H1 (cell line): ENCODE data around the gene B9D1. TPM values are rescaled to one million over a fixed set of nuclear protein-coding genes. Genes with fewer than 3 reads are reported as not detected.

Experiments
- CHD7 ChIP-seq: fragments of 300-600 bp; sonication (generic); IDR thresholded peaks from 2 replicates; pipeline ENCODE4 v1.7.1; 2012; ENCODE audit warnings: low read length, moderate library complexity, mild to moderate bottlenecking, inconsistent platforms; ENCODE audit not compliant: insufficient replicate concordance
- CREB1 ChIP-seq: IDR thresholded peaks from 2 replicates; pipeline ENCODE4 v1.6.1; 2012; ENCODE audit warnings: inconsistent platforms
- E2F6 ChIP-seq: IDR thresholded peaks from 2 replicates; pipeline ENCODE4 v1.6.1; 2012; ENCODE audit warnings: inconsistent platforms
- EP300 ChIP-seq, 2 experiments: IDR thresholded peaks; 1 replicate in 1 of 2; 2 replicates in 1 of 2; pipeline ENCODE4 v1.6.1; 2011 to 2012; ENCODE audit warnings: low read depth in 2 of 2, low read length in 2 of 2, mild to moderate bottlenecking in 2 of 2, borderline replicate concordance in 1 of 2, inconsistent platforms in 1 of 2, moderate library complexity in 1 of 2
- JUND ChIP-seq: IDR thresholded peaks from 2 replicates; pipeline ENCODE4 v1.6.1; 2011; ENCODE audit warnings: mild to moderate bottlenecking, improper control_type of control experiment, low read length
- RXRA ChIP-seq: IDR thresholded peaks from 2 replicates; pipeline ENCODE4 v1.6.1; 2011; ENCODE audit warnings: low read depth, mild to moderate bottlenecking, low read length, moderate library complexity; ENCODE audit not compliant: insufficient read depth
- SRF ChIP-seq: IDR thresholded peaks from 2 replicates; pipeline ENCODE4 v1.6.1; 2011; ENCODE audit warnings: mild to moderate bottlenecking, low read depth, low read length, moderate library complexity
- polyA plus RNA-seq, 7 experiments: library from polyadenylated mRNA; depleted of rRNA in 3 of 7; stranded (reverse) in 5 of 7; unstranded in 2 of 7; fragments of >200 nt in 5 of 7; fragments of 200-250 nt in 2 of 7; gene quantifications; 1 replicate in 5 of 7; 2 replicates in 1 of 7; 4 replicates in 1 of 7; pipeline versions ENCODE4 v1.2.1 to v1.2.3, GENCODE V29; 2011 to 2013; ENCODE audit warnings: missing spikeins in 2 of 7, mixed read lengths in 2 of 7
- total RNA-seq: library from RNA; stranded (reverse); fragmentation: NEBNext Ultra II Directional; extraction: Animal tissue kit (Norgen Biotek cat#: 25700); gene quantifications from 2 replicates; pipeline ENCODE4 v1.2.1, GENCODE V29; 2021

Gene B9D1
- total and polyA plus RNA-seq, 2 of the 8 experiments (the other 6 are each of a cell fraction or from before 2014, with no cell fraction given) = 24.6 to 65.7 TPM

GRCh38 chr17:19347323-19348080 is 15.0 kb downstream of the B9D1 start (continued):
- TF ChIP-seq SRF = no peak
- no peak for TF ChIP-seq CHD7
- no peak for TF ChIP-seq RXRA
- no peak for TF ChIP-seq EP300 (IDR thresholded peaks at IDR 0.05; ENCODE audit: borderline replicate concordance in 1 of 2, low read depth in 2 of 2, low read length in 2 of 2)
- TF ChIP-seq JUND = no peak
- TF ChIP-seq E2F6 = no peak
- no peak for TF ChIP-seq CREB1
